ENCODE data around the gene ASPHD1. TPM values are rescaled to one million over a fixed set of nuclear protein-coding genes. Genes with fewer than 3 reads are reported as not detected.
"Not testable (repeated sequence)": the region's sequence is repeated elsewhere in the genome, so short reads cannot be mapped to it uniquely, and the experiment has no call there.

Gene ASPHD1
- total and polyA plus RNA-seq, 9 donors = 0.09 to 1.6 (median 0.55) TPM

- WGBS (ENCODE audit: insufficient coverage) = no CpG with 5 or more reads among the region's 2 CpGs
- H3K27ac ChIP-seq (ENCODE audit: low read length); DNase-seq; H3K4me3 ChIP-seq (ENCODE audit: low read length); H3K4me1 ChIP-seq (ENCODE audit: control insufficient read depth, insufficient read depth, low read length); H3K9me3 ChIP-seq (replicated peaks; ENCODE audit: control insufficient read depth, low read depth, low read length); H3K36me3 ChIP-seq (ENCODE audit: control insufficient read depth, insufficient read depth, low read length); H3K27me3 ChIP-seq (ENCODE audit: control insufficient read depth, insufficient read depth, low read length): not testable (repeated sequence)
These were observed 31.5 kb downstream of the ASPHD1 start for GRCh38 chr16:29931750-29932149.

- H3K4me3 ChIP-seq (ENCODE audit: low read length) = no peak overlapping the region
- H3K36me3 ChIP-seq (ENCODE audit: control insufficient read depth, insufficient read depth, low read length) = no peaks in the 10 kb centered on the region
- H3K9me3 ChIP-seq (replicated peaks; ENCODE audit: control insufficient read depth, low read depth, low read length) = no peaks in the 10 kb centered on the region
- peaks cover 8% of the 10 kb centered on the region for H3K4me1 ChIP-seq (ENCODE audit: control insufficient read depth, insufficient read depth, low read length)
- H3K27ac ChIP-seq (ENCODE audit: low read length) = no peak overlapping the region
- WGBS (ENCODE audit: insufficient coverage) = no CpG with 5 or more reads among the region's 4 CpGs
- no peaks in the 10 kb centered on the region for H3K27me3 ChIP-seq (ENCODE audit: control insufficient read depth, insufficient read depth, low read length)
- DNase-seq = no peak
These were observed 40.4 kb downstream of the ASPHD1 start for GRCh38 chr16:29940656-29941055.

- H3K9me3 ChIP-seq (replicated peaks; ENCODE audit: control insufficient read depth, low read depth, low read length) = no peaks in the 10 kb centered on the region
- no peaks in the 10 kb centered on the region for H3K27me3 ChIP-seq (ENCODE audit: control insufficient read depth, insufficient read depth, low read length)
- 27% methylated on average over 6 of the region's 11 CpGs for WGBS (ENCODE audit: insufficient coverage)
- no peaks in the 10 kb centered on the region for H3K36me3 ChIP-seq (ENCODE audit: control insufficient read depth, insufficient read depth, low read length)
- DNase-seq = peak; percentile 79
- H3K27ac ChIP-seq (ENCODE audit: low read length) = peak overlapping the region; percentile 47
- H3K4me3 ChIP-seq (ENCODE audit: low read length) = no peak overlapping the region
- H3K4me1 ChIP-seq (ENCODE audit: control insufficient read depth, insufficient read depth, low read length) = peaks cover 8% of the 10 kb centered on the region
These were observed 43.8 kb downstream of the ASPHD1 start for GRCh38 chr16:29943846-29944799.

GRCh38 chr16:29947897-29948296 lies 47.6 kb downstream of the ASPHD1 start:
- no peaks in the 10 kb centered on the region for H3K36me3 ChIP-seq (ENCODE audit: control insufficient read depth, insufficient read depth, low read length)
- no CpG with 5 or more reads among the region's 2 CpGs for WGBS (ENCODE audit: insufficient coverage)
- no peak for DNase-seq

GRCh38 chr16:29950806-29951461 lies 50.6 kb downstream of the ASPHD1 start:
- no peaks in the 10 kb centered on the region for H3K9me3 ChIP-seq (replicated peaks; ENCODE audit: control insufficient read depth, low read depth, low read length)
- no peaks in the 10 kb centered on the region for H3K36me3 ChIP-seq (ENCODE audit: control insufficient read depth, insufficient read depth, low read length)
- no peaks in the 10 kb centered on the region for H3K4me1 ChIP-seq (ENCODE audit: control insufficient read depth, insufficient read depth, low read length)
- 89% methylated on average over 3 of the region's 4 CpGs for WGBS (ENCODE audit: insufficient coverage)
- no peak overlapping the region for H3K4me3 ChIP-seq (ENCODE audit: low read length)
- no peak for DNase-seq
- no peak overlapping the region for H3K27ac ChIP-seq (ENCODE audit: low read length)
- peaks cover under 1% of the 10 kb centered on the region for H3K27me3 ChIP-seq (ENCODE audit: control insufficient read depth, insufficient read depth, low read length)

More at GRCh38 chr16:29947897-29948296, 47.6 kb downstream of the ASPHD1 start:
- Histone ChIP-seq H3K9me3 (replicated peaks; ENCODE audit: control insufficient read depth, low read depth, low read length) (no peaks in the 10 kb centered on the region), H3K4me1 (ENCODE audit: control insufficient read depth, insufficient read depth, low read length) (peaks cover 8% of the 10 kb centered on the region), H3K27ac (ENCODE audit: low read length) (no peak overlapping the region), H3K27me3 (ENCODE audit: control insufficient read depth, insufficient read depth, low read length) (no peaks in the 10 kb centered on the region), H3K4me3 (ENCODE audit: low read length) (no peak overlapping the region)

GRCh38 chr16:29951625-29952365 lies 51.5 kb downstream of the ASPHD1 start:
- no peak overlapping the region for H3K4me3 ChIP-seq (ENCODE audit: low read length)
- peaks cover 3% of the 10 kb centered on the region for H3K27me3 ChIP-seq (ENCODE audit: control insufficient read depth, insufficient read depth, low read length)
- 84% methylated on average over 7 of the region's 8 CpGs for WGBS (ENCODE audit: insufficient coverage)
- no peaks in the 10 kb centered on the region for H3K9me3 ChIP-seq (replicated peaks; ENCODE audit: control insufficient read depth, low read depth, low read length)
- H3K36me3 ChIP-seq (ENCODE audit: control insufficient read depth, insufficient read depth, low read length) = no peaks in the 10 kb centered on the region
- H3K27ac ChIP-seq (ENCODE audit: low read length) = no peak overlapping the region
- no peaks in the 10 kb centered on the region for H3K4me1 ChIP-seq (ENCODE audit: control insufficient read depth, insufficient read depth, low read length)
- DNase-seq = no peak

Other genes starting within 250 kb of the ASPHD1 start
- 0.31 TPM for gene SPN, start 237.2 kb upstream of the ASPHD1 start, total RNA-seq
- 1 to 10 TPM in 5 of 8 donors, under 1 TPM in 3; 0.66 to 1.5 (median 1.1) TPM for gene SPN, start 237.2 kb upstream of the ASPHD1 start, polyA plus RNA-seq (ENCODE audit: insufficient read depth in 1 of 8, insufficient read length in 8 of 8, low replicate concordance in 1 of 8)
- gene QPRT, start 221.3 kb upstream of the ASPHD1 start, total RNA-seq = 57.1 TPM
- 10 to 100 TPM; 60.4 to 97.7 (median 67.1) TPM for gene QPRT, start 221.3 kb upstream of the ASPHD1 start, polyA plus RNA-seq (ENCODE audit: insufficient read depth in 1 of 8, insufficient read length in 8 of 8, low replicate concordance in 1 of 8)
- 0.18 TPM for gene C16orf54, start 154.5 kb upstream of the ASPHD1 start, total RNA-seq
- gene C16orf54, start 154.5 kb upstream of the ASPHD1 start, polyA plus RNA-seq (ENCODE audit: insufficient read depth in 1 of 8, insufficient read length in 8 of 8, low replicate concordance in 1 of 8) = under 1 TPM; 0.15 to 0.35 (median 0.27) TPM
- gene ZG16, start 122.2 kb upstream of the ASPHD1 start, total RNA-seq = not detected
- gene ZG16, start 122.2 kb upstream of the ASPHD1 start, polyA plus RNA-seq (ENCODE audit: insufficient read depth in 1 of 8, insufficient read length in 8 of 8, low replicate concordance in 1 of 8) = under 1 TPM in 2 of 8 donors, not detected in 6; 0.05 to 0.13 TPM
- 26.2 TPM for gene KIF22, start 109.7 kb upstream of the ASPHD1 start, total RNA-seq
- 10 to 100 TPM; 29.2 to 43.0 (median 39.6) TPM for gene KIF22, start 109.7 kb upstream of the ASPHD1 start, polyA plus RNA-seq (ENCODE audit: insufficient read depth in 1 of 8, insufficient read length in 8 of 8, low replicate concordance in 1 of 8)
- gene MAZ, start 94.0 kb upstream of the ASPHD1 start, total RNA-seq = 121 TPM
- gene MAZ, start 94.0 kb upstream of the ASPHD1 start, polyA plus RNA-seq (ENCODE audit: insufficient read depth in 1 of 8, insufficient read length in 8 of 8, low replicate concordance in 1 of 8) = 100 to 1,000 TPM; 236 to 314 (median 273) TPM
- 8.3 TPM for gene PRRT2, start 88.3 kb upstream of the ASPHD1 start, total RNA-seq
- 10 to 100 TPM; 11.9 to 28.5 (median 18.3) TPM for gene PRRT2, start 88.3 kb upstream of the ASPHD1 start, polyA plus RNA-seq (ENCODE audit: insufficient read depth in 1 of 8, insufficient read length in 8 of 8, low replicate concordance in 1 of 8)
- gene PAGR1, start 84.3 kb upstream of the ASPHD1 start, total RNA-seq = 31.3 TPM
- gene PAGR1, start 84.3 kb upstream of the ASPHD1 start, polyA plus RNA-seq (ENCODE audit: insufficient read depth in 1 of 8, insufficient read length in 8 of 8, low replicate concordance in 1 of 8) = 10 to 100 TPM; 28.7 to 46.4 (median 33.5) TPM
- 21.5 TPM for gene MVP, start 80.0 kb upstream of the ASPHD1 start, total RNA-seq
- gene MVP, start 80.0 kb upstream of the ASPHD1 start, polyA plus RNA-seq (ENCODE audit: insufficient read depth in 1 of 8, insufficient read length in 8 of 8, low replicate concordance in 1 of 8) = 10 to 100 TPM; 14.5 to 30.0 (median 19.5) TPM
- 29.0 TPM for gene CDIPT, start 37.3 kb upstream of the ASPHD1 start, total RNA-seq
- gene CDIPT, start 37.3 kb upstream of the ASPHD1 start, polyA plus RNA-seq (ENCODE audit: insufficient read depth in 1 of 8, insufficient read length in 8 of 8, low replicate concordance in 1 of 8) = 10 to 100 TPM; 36.2 to 52.8 (median 44.2) TPM
- gene SEZ6L2, start 938 bp upstream of the ASPHD1 start, total RNA-seq = 1.1 TPM
- 1 to 10 TPM; 2.2 to 8.4 (median 3.2) TPM for gene SEZ6L2, start 938 bp upstream of the ASPHD1 start, polyA plus RNA-seq (ENCODE audit: insufficient read depth in 1 of 8, insufficient read length in 8 of 8, low replicate concordance in 1 of 8)
- gene KCTD13, start 25.7 kb downstream of the ASPHD1 start, total RNA-seq = 4.3 TPM
- gene KCTD13, start 25.7 kb downstream of the ASPHD1 start, polyA plus RNA-seq (ENCODE audit: insufficient read depth in 1 of 8, insufficient read length in 8 of 8, low replicate concordance in 1 of 8) = 10 to 100 TPM in 6 of 8 donors, 1 to 10 TPM in 2; 8.5 to 18.8 (median 12.2) TPM
- gene TMEM219, start 61.6 kb downstream of the ASPHD1 start, total RNA-seq = 49.5 TPM
- 10 to 100 TPM; 53.8 to 73.8 (median 62.0) TPM for gene TMEM219, start 61.6 kb downstream of the ASPHD1 start, polyA plus RNA-seq (ENCODE audit: insufficient read depth in 1 of 8, insufficient read length in 8 of 8, low replicate concordance in 1 of 8)
- gene TAOK2, start 73.4 kb downstream of the ASPHD1 start, total RNA-seq = 28.0 TPM
- 10 to 100 TPM; 30.8 to 43.3 (median 38.8) TPM for gene TAOK2, start 73.4 kb downstream of the ASPHD1 start, polyA plus RNA-seq (ENCODE audit: insufficient read depth in 1 of 8, insufficient read length in 8 of 8, low replicate concordance in 1 of 8)
- gene HIRIP3, start 95.1 kb downstream of the ASPHD1 start, total RNA-seq = 10.5 TPM
- gene HIRIP3, start 95.1 kb downstream of the ASPHD1 start, polyA plus RNA-seq (ENCODE audit: insufficient read depth in 1 of 8, insufficient read length in 8 of 8, low replicate concordance in 1 of 8) = 10 to 100 TPM; 14.5 to 18.5 (median 17.1) TPM
- gene INO80E, start 95.8 kb downstream of the ASPHD1 start, total RNA-seq = 32.9 TPM
- gene INO80E, start 95.8 kb downstream of the ASPHD1 start, polyA plus RNA-seq (ENCODE audit: insufficient read depth in 1 of 8, insufficient read length in 8 of 8, low replicate concordance in 1 of 8) = 10 to 100 TPM; 29.5 to 41.8 (median 36.5) TPM
- 0.22 TPM for gene DOC2A, start 110.5 kb downstream of the ASPHD1 start, total RNA-seq
- gene DOC2A, start 110.5 kb downstream of the ASPHD1 start, polyA plus RNA-seq (ENCODE audit: insufficient read depth in 1 of 8, insufficient read length in 8 of 8, low replicate concordance in 1 of 8) = 1 to 10 TPM in 4 of 8 donors, under 1 TPM in 4; 0.66 to 1.8 (median 0.96) TPM
- not detected for gene C16orf92, start 122.7 kb downstream of the ASPHD1 start, total RNA-seq
- gene C16orf92, start 122.7 kb downstream of the ASPHD1 start, polyA plus RNA-seq (ENCODE audit: insufficient read depth in 1 of 8, insufficient read length in 8 of 8, low replicate concordance in 1 of 8) = not detected
- 0.40 TPM for gene TLCD3B, start 130.8 kb downstream of the ASPHD1 start, total RNA-seq
- 1 to 10 TPM in 1 of 8 donors, under 1 TPM in 7; 0.25 to 1.7 (median 0.72) TPM for gene TLCD3B, start 130.8 kb downstream of the ASPHD1 start, polyA plus RNA-seq (ENCODE audit: insufficient read depth in 1 of 8, insufficient read length in 8 of 8, low replicate concordance in 1 of 8)
- gene ALDOA, start 165.3 kb downstream of the ASPHD1 start, total RNA-seq = 1,578 TPM
- 1,000 to 10,000 TPM; 1,252 to 2,647 (median 2,103) TPM for gene ALDOA, start 165.3 kb downstream of the ASPHD1 start, polyA plus RNA-seq (ENCODE audit: insufficient read depth in 1 of 8, insufficient read length in 8 of 8, low replicate concordance in 1 of 8)
- gene PPP4C, start 175.5 kb downstream of the ASPHD1 start, total RNA-seq = 39.4 TPM
- 10 to 100 TPM; 64.6 to 77.4 (median 70.4) TPM for gene PPP4C, start 175.5 kb downstream of the ASPHD1 start, polyA plus RNA-seq (ENCODE audit: insufficient read depth in 1 of 8, insufficient read length in 8 of 8, low replicate concordance in 1 of 8)
- 0.31 TPM for gene TBX6, start 191.4 kb downstream of the ASPHD1 start, total RNA-seq
- gene TBX6, start 191.4 kb downstream of the ASPHD1 start, polyA plus RNA-seq (ENCODE audit: insufficient read depth in 1 of 8, insufficient read length in 8 of 8, low replicate concordance in 1 of 8) = 1 to 10 TPM in 3 of 8 donors, under 1 TPM in 5; 0.18 to 1.3 (median 0.54) TPM
- 13.9 TPM for gene YPEL3, start 195.7 kb downstream of the ASPHD1 start, total RNA-seq
- 10 to 100 TPM; 22.3 to 45.8 (median 28.3) TPM for gene YPEL3, start 195.7 kb downstream of the ASPHD1 start, polyA plus RNA-seq (ENCODE audit: insufficient read depth in 1 of 8, insufficient read length in 8 of 8, low replicate concordance in 1 of 8)
- gene GDPD3, start 213.0 kb downstream of the ASPHD1 start, total RNA-seq = 3.3 TPM
- gene GDPD3, start 213.0 kb downstream of the ASPHD1 start, polyA plus RNA-seq (ENCODE audit: insufficient read depth in 1 of 8, insufficient read length in 8 of 8, low replicate concordance in 1 of 8) = 1 to 10 TPM; 5.0 to 8.7 (median 6.1) TPM
- gene MAPK3, start 222.7 kb downstream of the ASPHD1 start, total RNA-seq = 14.9 TPM
- 10 to 100 TPM; 39.4 to 60.0 (median 43.1) TPM for gene MAPK3, start 222.7 kb downstream of the ASPHD1 start, polyA plus RNA-seq (ENCODE audit: insufficient read depth in 1 of 8, insufficient read length in 8 of 8, low replicate concordance in 1 of 8)